ENCODE results near the gene ITGAE.

DNA sequence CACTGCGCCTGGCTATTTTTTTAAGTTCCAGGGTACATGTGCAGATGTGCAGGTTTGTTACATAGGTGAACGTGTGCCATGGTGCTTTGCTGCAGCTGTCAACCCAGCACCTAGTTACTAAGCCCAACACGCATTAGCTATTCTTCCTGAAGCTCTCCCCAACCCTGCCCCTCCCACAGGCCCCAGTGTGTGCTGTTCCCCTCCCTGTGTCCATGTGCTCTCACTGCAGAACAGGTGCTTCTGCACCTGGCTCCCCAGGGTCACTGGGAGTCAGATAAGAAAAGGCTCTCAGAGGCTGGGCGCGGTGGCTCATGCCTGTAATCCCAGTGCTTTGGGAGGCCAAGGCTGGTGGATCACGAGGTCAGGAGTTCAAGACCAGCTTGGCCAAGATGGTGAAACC, 71.1 kb downstream of the ITGAE start:
- no peak for TF ChIP-seq EZH2phosphoT487 (IDR thresholded peaks at IDR 0.05)
- no peak for TF ChIP-seq EZH2 (IDR thresholded peaks at IDR 0.05)
- TF ChIP-seq, protein P1, sequence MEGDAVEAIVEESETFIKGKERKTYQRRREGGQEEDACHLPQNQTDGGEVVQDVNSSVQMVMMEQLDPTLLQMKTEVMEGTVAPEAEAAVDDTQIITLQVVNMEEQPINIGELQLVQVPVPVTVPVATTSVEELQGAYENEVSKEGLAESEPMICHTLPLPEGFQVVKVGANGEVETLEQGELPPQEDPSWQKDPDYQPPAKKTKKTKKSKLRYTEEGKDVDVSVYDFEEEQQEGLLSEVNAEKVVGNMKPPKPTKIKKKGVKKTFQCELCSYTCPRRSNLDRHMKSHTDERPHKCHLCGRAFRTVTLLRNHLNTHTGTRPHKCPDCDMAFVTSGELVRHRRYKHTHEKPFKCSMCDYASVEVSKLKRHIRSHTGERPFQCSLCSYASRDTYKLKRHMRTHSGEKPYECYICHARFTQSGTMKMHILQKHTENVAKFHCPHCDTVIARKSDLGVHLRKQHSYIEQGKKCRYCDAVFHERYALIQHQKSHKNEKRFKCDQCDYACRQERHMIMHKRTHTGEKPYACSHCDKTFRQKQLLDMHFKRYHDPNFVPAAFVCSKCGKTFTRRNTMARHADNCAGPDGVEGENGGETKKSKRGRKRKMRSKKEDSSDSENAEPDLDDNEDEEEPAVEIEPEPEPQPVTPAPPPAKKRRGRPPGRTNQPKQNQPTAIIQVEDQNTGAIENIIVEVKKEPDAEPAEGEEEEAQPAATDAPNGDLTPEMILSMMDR (IDR thresholded peaks at IDR 0.05): no peak
